HG02678 (cell line): ENCODE results near the gene DBP.
"Not testable (repeated sequence)": the region's sequence is repeated elsewhere in the genome, so short reads cannot be mapped to it uniquely, and the experiment has no call there.

Experiments used
- ATAC-seq: cut with Tn5 transposase; IDR thresholded peaks from one replicate; pipeline ENCODE4 v1.9.1; 2021; ENCODE audit warnings: mild to moderate bottlenecking, moderate library complexity; ENCODE audit not compliant: unreplicated experiment

The DBP gene, protein sequence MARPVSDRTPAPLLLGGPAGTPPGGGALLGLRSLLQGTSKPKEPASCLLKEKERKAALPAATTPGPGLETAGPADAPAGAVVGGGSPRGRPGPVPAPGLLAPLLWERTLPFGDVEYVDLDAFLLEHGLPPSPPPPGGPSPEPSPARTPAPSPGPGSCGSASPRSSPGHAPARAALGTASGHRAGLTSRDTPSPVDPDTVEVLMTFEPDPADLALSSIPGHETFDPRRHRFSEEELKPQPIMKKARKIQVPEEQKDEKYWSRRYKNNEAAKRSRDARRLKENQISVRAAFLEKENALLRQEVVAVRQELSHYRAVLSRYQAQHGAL

GRCh38 chr19:48636859-48637448 lies at the start of gene DBP:
Gene DBP (minus strand): TSS chr19:48637379. CDS start chr19:48636994, 385 bp downstream.
- no peak for ATAC-seq

DNA sequence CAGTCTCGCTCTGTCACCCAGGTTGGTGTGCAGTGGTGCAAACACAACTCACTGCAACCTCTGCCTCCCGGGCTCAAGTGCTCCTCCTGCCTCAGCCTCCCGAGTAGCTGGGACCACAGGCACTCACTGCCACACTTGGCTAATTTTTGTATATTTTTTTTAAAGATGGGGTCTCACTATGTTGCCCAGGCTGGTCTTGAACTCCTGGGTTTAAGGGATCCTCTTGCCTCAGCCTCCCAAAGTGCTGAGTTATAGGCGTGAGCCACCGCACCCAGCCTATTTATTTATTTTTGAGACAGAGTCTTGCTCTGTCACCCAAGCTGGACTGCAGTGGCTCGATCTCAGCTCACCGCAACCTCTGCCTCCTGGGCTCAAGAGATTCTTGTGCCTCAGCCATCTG lies 49.5 kb upstream of the DBP start:
- ATAC-seq: not testable (repeated sequence)

GRCh38 chr19:48686088-48686487 lies 48.9 kb upstream of the DBP start:
- no peak for ATAC-seq

DNA sequence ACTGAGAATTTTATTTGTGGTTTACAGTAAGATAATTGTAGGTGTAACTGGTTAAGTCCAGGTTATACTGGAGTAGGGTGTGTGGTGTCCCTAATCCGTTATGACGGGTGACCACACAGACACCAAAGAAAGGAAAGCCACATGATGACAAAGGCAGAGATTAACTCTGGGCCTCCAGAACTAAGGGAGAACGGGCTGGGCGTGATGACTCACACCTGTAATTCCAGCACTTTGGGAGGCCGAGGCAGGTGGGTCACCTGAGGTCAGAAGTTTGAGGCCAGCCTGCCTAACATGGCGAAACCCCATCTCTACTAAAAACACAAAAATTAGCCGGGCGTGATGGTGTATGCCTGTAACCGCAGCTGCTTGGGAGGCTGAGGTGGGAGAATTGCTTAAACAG lies 48.4 kb upstream of the DBP start:
- ATAC-seq: no peak

- no peak for ATAC-seq
Measured at GRCh38 chr19:48683349-48683748, 46.2 kb upstream of the DBP start.

DNA sequence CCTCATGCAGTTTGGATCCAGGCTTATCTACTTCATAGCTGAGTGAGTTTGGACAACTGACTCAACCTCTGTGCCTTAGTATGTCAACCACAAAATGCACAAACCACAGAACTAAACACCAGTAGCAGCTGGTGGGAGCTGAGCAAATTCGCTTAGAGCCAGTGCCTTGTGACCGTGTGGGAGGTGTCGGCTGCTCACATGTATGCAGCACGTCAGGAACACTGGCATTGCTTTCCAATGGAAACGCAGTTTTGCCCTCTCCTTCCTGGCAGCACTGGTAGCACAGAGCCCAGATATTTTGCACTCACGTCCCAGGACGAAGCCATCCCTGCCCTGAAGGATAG lies 43.9 kb upstream of the DBP start:
- ATAC-seq: no peak

DNA sequence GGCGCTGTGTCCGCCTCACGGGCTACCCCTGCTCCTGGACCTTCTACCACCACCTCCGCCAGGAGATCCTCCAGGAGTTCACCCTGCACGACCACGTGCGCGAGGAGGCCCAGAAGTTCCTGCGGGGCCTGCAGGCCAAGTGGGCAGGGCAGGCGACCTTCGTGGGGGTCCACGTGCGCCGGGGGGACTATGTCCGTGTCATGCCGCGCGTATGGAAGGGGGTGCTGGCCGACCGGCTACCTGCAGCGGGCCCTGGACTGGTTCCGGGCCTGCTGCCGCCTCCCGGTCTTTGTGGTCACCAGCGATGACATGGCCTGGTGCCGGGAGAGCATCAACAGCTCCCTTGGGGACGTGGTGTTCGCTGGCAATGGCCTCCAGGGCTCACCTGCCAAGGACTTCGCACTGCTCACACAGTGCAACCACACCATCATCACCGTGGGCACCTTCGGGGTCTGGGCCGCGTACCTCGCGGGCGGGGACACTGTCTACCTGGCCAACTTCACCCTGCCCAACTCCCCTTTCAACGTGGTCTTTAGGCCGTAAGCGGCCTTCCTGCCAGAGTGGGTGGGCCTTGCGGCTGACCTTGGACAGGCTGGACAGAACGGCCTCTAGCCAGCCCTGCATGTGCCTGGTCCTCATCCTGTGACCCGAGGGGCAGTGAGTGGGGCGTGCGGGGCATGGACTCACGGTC lies 43.4 kb upstream of the DBP start:
- ATAC-seq: no peak

DNA sequence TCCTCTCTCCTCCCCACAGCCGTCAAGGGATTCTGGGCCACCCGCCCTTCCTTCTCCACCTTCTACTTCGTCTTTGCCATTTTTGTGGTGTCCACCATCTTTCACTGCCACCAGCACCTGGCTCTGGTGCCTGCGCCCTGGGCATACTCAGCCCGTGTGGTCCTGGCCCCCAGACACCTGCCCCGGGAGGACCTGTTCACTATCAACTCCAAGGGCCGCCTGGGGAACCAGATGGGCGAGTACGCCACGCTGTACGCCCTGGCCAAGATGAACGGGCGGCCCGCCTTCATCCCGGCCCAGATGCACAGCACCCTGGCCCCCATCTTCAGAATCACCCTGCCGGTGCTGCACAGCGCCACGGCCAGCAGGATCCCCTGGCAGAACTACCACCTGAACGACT lies 42.8 kb upstream of the DBP start:
- ATAC-seq: not testable (repeated sequence)

GRCh38 chr19:48678201-48678600 lies 41.0 kb upstream of the DBP start:
- ATAC-seq: no peak

GRCh38 chr19:48676887-48677286 lies 39.7 kb upstream of the DBP start:
- no peak for ATAC-seq

DNA sequence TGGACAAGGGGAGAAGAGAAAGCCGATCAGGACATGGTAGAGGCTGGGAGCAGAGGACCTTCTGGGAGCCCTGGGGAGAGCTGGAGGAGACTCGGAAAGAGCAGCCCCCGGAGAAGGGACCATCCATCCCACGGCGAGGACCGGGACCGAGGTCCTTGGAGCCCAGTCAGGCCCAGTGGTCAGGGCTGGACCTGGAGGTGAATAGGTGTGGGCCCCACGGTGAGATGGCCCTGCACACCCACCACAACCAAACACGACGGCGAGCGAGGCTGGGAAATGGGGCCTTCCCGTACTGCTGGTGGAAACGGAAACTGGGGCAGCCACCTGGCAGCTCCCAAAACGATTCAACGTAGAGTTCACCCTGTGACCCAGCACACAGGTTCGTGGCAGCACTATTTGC lies 39.3 kb upstream of the DBP start:
- ATAC-seq: no peak

DNA sequence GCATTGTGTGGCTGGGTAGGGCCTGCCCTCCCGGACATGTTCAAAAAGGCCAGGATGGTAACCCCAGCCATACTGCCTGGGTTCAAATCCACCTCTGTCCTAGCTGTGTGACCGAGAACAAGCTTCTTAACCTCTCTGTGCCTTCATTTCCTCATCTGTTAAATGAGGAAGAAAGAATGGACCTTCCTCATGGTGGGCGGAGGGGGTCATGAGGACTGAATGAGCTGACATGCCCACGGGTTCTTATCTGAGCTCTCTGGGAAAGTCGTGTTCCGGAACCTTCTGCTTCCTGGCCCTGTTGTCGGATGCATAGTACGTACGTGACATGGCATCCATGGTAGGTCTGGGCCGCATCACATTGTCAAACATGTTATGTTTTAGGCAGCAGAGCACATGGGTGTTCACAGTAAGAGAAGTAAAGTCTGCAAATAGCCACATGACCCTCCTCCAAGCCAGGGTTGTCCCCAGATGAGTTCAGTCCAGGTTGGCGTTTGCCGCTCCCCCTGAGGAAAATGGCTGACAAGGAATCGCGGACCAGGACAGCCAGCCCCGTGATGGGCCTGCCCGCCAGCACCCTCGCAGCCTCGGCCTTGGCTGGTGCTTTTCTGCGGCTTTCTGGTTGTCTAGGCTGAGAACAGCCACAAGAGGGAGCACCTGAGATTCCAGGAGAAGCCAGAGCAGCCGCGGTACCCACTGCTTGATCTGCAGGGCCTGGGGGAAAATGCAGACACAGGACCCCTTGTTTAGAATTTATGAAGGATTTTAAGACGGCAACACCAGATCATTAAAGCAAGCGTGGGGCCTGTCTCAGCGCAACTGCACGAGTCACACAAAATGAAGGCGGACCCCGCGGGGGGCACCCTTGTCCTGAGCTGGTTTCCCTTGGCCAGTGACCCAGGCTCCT lies 38.0 kb upstream of the DBP start:
- ATAC-seq: no peak

DNA sequence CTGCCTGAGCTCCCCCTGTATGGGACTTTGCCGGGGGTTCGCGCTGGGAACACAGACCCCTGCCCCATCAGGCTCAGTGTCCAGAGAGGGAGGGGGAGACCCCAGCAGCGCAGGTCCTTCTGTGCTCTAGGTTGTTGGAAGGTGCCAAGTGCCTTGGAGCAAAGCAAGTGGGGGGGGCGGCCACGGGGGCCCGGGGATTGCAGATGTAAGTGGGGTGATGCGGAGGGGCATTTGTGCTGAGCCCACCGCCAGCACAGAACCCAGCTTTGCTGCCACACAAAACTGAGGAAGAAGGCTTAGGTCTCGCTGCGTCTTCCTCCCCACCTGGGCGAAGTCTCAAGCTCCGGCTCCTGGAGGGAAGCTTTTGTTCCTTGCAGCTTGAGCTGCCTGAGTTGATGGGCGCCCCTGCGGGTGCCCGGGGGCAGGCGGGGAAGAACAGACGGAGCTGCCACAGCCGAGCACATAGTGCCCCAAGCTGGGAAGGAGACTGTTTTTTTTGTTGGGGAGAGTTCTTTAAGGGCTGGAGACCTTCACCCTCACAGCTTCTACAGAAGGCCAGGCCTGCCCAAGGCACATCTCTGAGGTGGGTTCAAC lies 37.1 kb upstream of the DBP start:
- ATAC-seq: no peak

- no peak for ATAC-seq
Measured at GRCh38 chr19:48673436-48674100, 36.4 kb upstream of the DBP start.

DNA sequence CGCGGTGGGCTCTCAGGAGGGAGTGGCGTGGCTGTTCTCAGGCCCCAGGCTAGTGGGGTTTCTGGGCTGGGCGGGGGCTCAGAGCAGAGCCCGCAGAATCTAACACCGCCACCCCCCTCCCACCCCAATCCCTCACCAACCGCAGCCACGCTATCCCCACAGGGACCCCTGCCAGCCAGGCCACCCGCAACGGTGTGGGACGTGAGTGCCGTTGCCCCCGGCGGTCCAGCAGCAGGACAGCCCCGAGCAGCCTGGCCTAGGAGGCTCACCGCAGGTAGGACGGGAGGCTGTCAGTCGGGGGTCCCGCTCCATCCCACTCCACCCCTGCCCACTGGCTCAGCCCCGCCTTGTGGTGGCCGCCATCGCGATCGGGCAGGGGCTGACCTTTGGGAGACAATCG lies 35.8 kb upstream of the DBP start, which contains the start of gene NTN5:
NTN5 (minus strand) TSS at position 24 of the 400 bp plus-strand sequence. CDS start 2,031 bp downstream, outside the sequence.
- ATAC-seq: no peak

GRCh38 chr19:48671446-48671995 lies 34.3 kb upstream of the DBP start:
- no peak for ATAC-seq

GRCh38 chr19:48670699-48671445 lies 33.7 kb upstream of the DBP start:
- no peak for ATAC-seq

- no peak for ATAC-seq
Measured at GRCh38 chr19:48669903-48670668, 32.9 kb upstream of the DBP start.
